Tibial artery (tissue), 4 donors: ENCODE results near the gene CCDC7.
"Not testable (repeated sequence)": the region's sequence is repeated elsewhere in the genome, so short reads cannot be mapped to it uniquely, and the experiment has no call there.

Experiments
- DNase-seq, 2 donors: peaks; one replicate each; pipeline ENCODE4 v3.0.0-alpha.2; 2019
- H3K27ac ChIP-seq, 2 donors: fragments of 200-600 bp; sonication (generic) in 1 of 2; 1 replicate in 1 of 2; 2 replicates in 1 of 2; pipeline ENCODE4 v1.5.1; 2018 to 2019; ENCODE audit warnings: mild to moderate bottlenecking in 1 of 2
- H3K27me3 ChIP-seq, 2 donors: fragments of 200-600 bp; sonication (generic) in 1 of 2; one replicate each; pipeline versions ENCODE4 v1.5.1 to v1.6.0; 2016 to 2019
- H3K36me3 ChIP-seq, 3 donors: fragments of 200-600 bp; sonication (generic) in 2 of 3; one replicate each; pipeline ENCODE4 v1.5.1; 2016 to 2019; ENCODE audit warnings: mild to moderate bottlenecking in 2 of 3
- H3K4me1 ChIP-seq, 4 donors: fragments of 200-600 bp; sonication (generic) in 2 of 4; 1 replicate in 3 of 4; 2 replicates in 1 of 4; pipeline ENCODE4 v1.5.1; 2016 to 2019
- H3K4me3 ChIP-seq, 2 donors: fragments of 200-600 bp; sonication (generic) in 1 of 2; 1 replicate in 1 of 2; 2 replicates in 1 of 2; pipeline ENCODE4 v1.5.1; 2018 to 2019; ENCODE audit warnings: mild to moderate bottlenecking in 2 of 2
- H3K9me3 ChIP-seq, 3 donors: fragments of 200-600 bp; sonication (generic) in 1 of 3; one replicate each; pipeline ENCODE4 v1.5.1; 2016 to 2019
- CTCF ChIP-seq, 2 experiments: fragments of 200-600 bp in 1 of 2; fragments of 450-650 bp in 1 of 2; IDR thresholded peaks; one replicate each; pipeline ENCODE4 v1.5.1; 2017 to 2019; ENCODE audit warnings: antibody characterized with exemption in 2 of 2, mild to moderate bottlenecking in 1 of 2, moderate library complexity in 1 of 2
- intact Hi-C: fragments of 100-400 bp; cut with DNase I; formaldehyde crosslinking; loops from one replicate; pipeline ENCODE4 v1.15.0; 2023; ENCODE audit warnings: low total_unique reads

Gene CCDC7

GRCh38 chr10:32693441-32693979 lies 247.6 kb downstream of the CCDC7 start:
- intact Hi-C loops, result no loop called here
- no peak overlapping the region for H3K27ac ChIP-seq
- no peak overlapping the region for H3K4me3 ChIP-seq
- no peaks in the 10 kb centered on the region for H3K27me3 ChIP-seq
- no peak for TF ChIP-seq CTCF (IDR thresholded peaks at IDR 0.05)
- H3K4me1 ChIP-seq, result no peaks in the 10 kb centered on the region
- H3K36me3 ChIP-seq, result peaks cover 7 to 18% (median 11%) of the 10 kb centered on the region in 3 donors
- peaks cover 0 to 5% (median 0%) of the 10 kb centered on the region in 3 donors for H3K9me3 ChIP-seq
- DNase-seq, result no peak

DNA sequence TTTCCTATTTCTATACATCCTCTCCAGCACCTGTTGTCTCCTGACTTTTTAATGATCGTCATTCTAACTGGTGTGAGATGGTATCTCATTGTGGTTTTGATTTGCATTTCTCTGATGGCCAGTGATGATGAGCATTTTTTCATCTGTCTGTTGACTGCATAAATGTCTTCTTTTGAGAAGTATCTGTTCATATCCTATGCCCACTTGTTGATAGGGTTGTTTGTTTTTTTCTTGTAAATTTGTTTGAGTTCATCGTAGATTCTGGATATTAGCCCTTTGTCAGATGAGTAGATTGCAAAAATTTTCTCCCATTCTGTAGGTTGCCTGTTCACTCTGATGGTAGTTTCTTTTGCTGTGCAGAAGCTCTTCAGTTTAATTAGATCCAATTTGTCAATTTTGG lies 253.7 kb downstream of the CCDC7 start:
- Histone ChIP-seq H3K9me3 (peaks cover 0 to 18% (median 4%) of the 10 kb centered on the region in 3 donors), H3K36me3 (peaks cover 11 to 28% (median 12%) of the 10 kb centered on the region in 3 donors)
- H3K4me1 ChIP-seq, H3K27ac ChIP-seq, H3K4me3 ChIP-seq, DNase-seq, intact Hi-C loops, H3K27me3 ChIP-seq: not testable (repeated sequence)

DNA sequence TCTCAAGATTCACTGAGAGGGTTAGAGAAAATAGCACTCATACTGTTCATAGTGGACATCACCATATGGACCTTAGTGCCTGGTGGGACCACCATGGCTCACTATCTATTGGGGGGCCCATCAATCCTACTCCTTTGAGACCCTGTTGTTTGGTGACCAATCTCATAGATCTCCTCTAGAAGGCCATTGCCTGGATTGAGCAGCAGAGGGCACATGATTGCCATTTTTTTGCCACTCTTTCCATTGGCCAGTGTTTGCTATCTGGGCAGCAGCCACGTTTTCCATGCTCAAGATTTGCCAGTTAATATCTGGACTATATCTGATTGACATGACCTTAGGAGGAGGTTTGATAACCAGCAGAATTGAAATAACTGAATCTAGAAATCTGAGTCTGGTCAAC lies 267.6 kb downstream of the CCDC7 start:
- intact Hi-C loops, result no loop called here
- no peaks in the 10 kb centered on the region for H3K27me3 ChIP-seq
- H3K9me3 ChIP-seq, result peaks cover 3 to 65% (median 21%) of the 10 kb centered on the region in 3 donors
- H3K36me3 ChIP-seq, result peaks cover 0 to 22% (median 13%) of the 10 kb centered on the region in 3 donors
- DNase-seq, result no peak
- no peak for TF ChIP-seq CTCF (IDR thresholded peaks at IDR 0.05)
- no peaks in the 10 kb centered on the region for H3K4me1 ChIP-seq
- no peak overlapping the region for H3K27ac ChIP-seq
- no peak overlapping the region for H3K4me3 ChIP-seq

- no peak for DNase-seq
- Histone ChIP-seq H3K4me1 (no peaks in the 10 kb centered on the region), H3K4me3 (no peak overlapping the region), H3K9me3 (no peaks in the 10 kb centered on the region), H3K36me3 (peaks cover 0 to 10% (median 0%) of the 10 kb centered on the region in 3 donors), H3K27ac (no peak overlapping the region), H3K27me3 (no peaks in the 10 kb centered on the region)
- intact Hi-C loops, result no loop called here
- no peak for TF ChIP-seq CTCF (IDR thresholded peaks at IDR 0.05)
These were observed 285.6 kb downstream of the CCDC7 start for GRCh38 chr10:32731527-32731926.

DNA sequence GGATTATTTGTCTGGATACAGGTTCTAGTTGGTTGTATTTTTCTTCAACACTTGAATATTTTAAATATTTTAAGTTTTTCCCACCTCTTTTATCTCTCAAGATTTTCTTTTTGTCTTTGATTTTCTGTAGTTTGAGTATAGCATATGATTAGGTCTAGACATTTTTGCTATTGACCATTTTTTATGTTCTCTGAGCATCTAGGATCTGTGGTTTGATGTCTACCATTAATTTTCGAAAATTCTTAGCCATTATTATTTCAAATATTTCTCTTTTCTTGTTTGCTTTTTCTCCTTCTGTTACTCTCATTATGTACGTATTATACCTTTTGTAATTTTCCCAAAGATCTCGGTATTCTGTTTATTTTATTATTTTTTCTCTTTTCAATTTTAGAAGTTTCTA lies 293.0 kb downstream of the CCDC7 start:
- no peak for TF ChIP-seq CTCF (IDR thresholded peaks at IDR 0.05)
- H3K9me3 ChIP-seq, result peaks cover 0 to 9% (median 4%) of the 10 kb centered on the region in 3 donors
- H3K27me3 ChIP-seq, result no peaks in the 10 kb centered on the region
- no peak for DNase-seq
- intact Hi-C loops, result no loop called here
- H3K36me3 ChIP-seq, result peaks cover 0 to 25% (median 4%) of the 10 kb centered on the region in 3 donors
- no peak overlapping the region for H3K4me3 ChIP-seq
- H3K4me1 ChIP-seq, result no peaks in the 10 kb centered on the region
- H3K27ac ChIP-seq, result no peak overlapping the region

DNA sequence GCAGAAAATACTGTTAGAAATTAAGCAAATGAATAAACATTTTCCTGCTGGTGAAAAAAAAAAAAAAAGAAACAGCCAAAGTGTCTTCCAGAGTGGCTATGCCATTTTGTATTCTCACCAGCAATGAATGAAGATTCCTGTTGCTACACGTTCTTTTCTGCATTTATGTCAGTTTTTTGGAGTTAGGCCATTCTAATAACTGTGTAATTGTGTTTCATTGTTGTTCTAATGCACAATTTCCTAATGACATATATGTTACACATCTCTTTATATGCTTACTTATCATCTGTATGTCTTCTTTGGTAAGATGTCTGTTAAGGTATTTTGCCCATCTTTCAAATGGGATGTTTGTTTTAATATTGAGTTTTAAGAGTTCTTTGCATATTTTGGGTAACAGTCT lies 298.4 kb downstream of the CCDC7 start:
- no peak for TF ChIP-seq CTCF (IDR thresholded peaks at IDR 0.05)
- intact Hi-C loops, result no loop called here
- no peak overlapping the region for H3K27ac ChIP-seq
- H3K27me3 ChIP-seq, result no peaks in the 10 kb centered on the region
- peaks cover 13 to 41% (median 14%) of the 10 kb centered on the region in 3 donors for H3K36me3 ChIP-seq
- no peaks in the 10 kb centered on the region for H3K4me1 ChIP-seq
- no peak for DNase-seq
- H3K4me3 ChIP-seq, result no peak overlapping the region
- peaks cover 0 to 9% (median 0%) of the 10 kb centered on the region in 3 donors for H3K9me3 ChIP-seq
